Islet of Langerhans (tissue), 1 donor: Measurements from ENCODE around the gene VTA1.
"Not testable (repeated sequence)": the region's sequence is repeated elsewhere in the genome, so short reads cannot be mapped to it uniquely, and the experiment has no call there.

ENCODE experiments used
- FAIRE-seq: peaks from one replicate; lab custom pipeline; 2011; peaks lifted over from hg19 to GRCh38; lab: Jason Lieb, UNC

Gene VTA1

GRCh38 chr6:142226731-142227130 lies 79.7 kb downstream of the VTA1 start:
- no peak for FAIRE-seq

- FAIRE-seq, result not testable (repeated sequence)
Observed at GRCh38 chr6:142229518-142230270, 82.6 kb downstream of the VTA1 start.

GRCh38 chr6:142232206-142233044 lies 85.4 kb downstream of the VTA1 start:
- not testable (repeated sequence) for FAIRE-seq

- no peak for FAIRE-seq
Observed at GRCh38 chr6:142233945-142234682, 87.1 kb downstream of the VTA1 start.

- FAIRE-seq, result no peak
Observed at GRCh38 chr6:142235272-142235671, 88.2 kb downstream of the VTA1 start.

GRCh38 chr6:142235791-142236190 lies 88.7 kb downstream of the VTA1 start:
- FAIRE-seq, result no peak

- no peak for FAIRE-seq
Observed at GRCh38 chr6:142236691-142237090, 89.6 kb downstream of the VTA1 start.

GRCh38 chr6:142238881-142239280 lies 91.8 kb downstream of the VTA1 start:
- FAIRE-seq, result no peak

GRCh38 chr6:142240179-142240578 lies 93.1 kb downstream of the VTA1 start:
- no peak for FAIRE-seq

- no peak for FAIRE-seq
Observed at GRCh38 chr6:142241061-142241460, 94.0 kb downstream of the VTA1 start.

- FAIRE-seq, result no peak
Observed at GRCh38 chr6:142242269-142242668, 95.2 kb downstream of the VTA1 start.

- FAIRE-seq, result no peak
Observed at GRCh38 chr6:142246960-142247359, 99.9 kb downstream of the VTA1 start.

GRCh38 chr6:142249266-142249665 lies 102.2 kb downstream of the VTA1 start:
- FAIRE-seq, result no peak

- FAIRE-seq, result no peak
Observed at GRCh38 chr6:142251930-142252445, 104.9 kb downstream of the VTA1 start.

- FAIRE-seq, result no peak
Observed at GRCh38 chr6:142254513-142254912, 107.5 kb downstream of the VTA1 start.

- no peak for FAIRE-seq
Observed at GRCh38 chr6:142255785-142256184, 108.7 kb downstream of the VTA1 start.

- FAIRE-seq, result no peak
Observed at GRCh38 chr6:142258305-142258704, 111.2 kb downstream of the VTA1 start.

GRCh38 chr6:142258757-142259156 lies 111.7 kb downstream of the VTA1 start:
- FAIRE-seq, result no peak

GRCh38 chr6:142260748-142261147 lies 113.7 kb downstream of the VTA1 start:
- FAIRE-seq, result peak; percentile 77

GRCh38 chr6:142262231-142262630 lies 115.2 kb downstream of the VTA1 start:
- FAIRE-seq, result no peak

GRCh38 chr6:142265476-142265875 lies 118.4 kb downstream of the VTA1 start:
- FAIRE-seq, result no peak

- FAIRE-seq, result no peak
Observed at GRCh38 chr6:142266060-142266459, 119.0 kb downstream of the VTA1 start.

- no peak for FAIRE-seq
Observed at GRCh38 chr6:142271476-142271875, 124.4 kb downstream of the VTA1 start.
